ENCODE data around the gene C21orf58.

Gene C21orf58

GRCh38 chr21:46252840-46253239, 70.8 kb downstream of the C21orf58 start:
- no peak for DNase-seq

Data from NCI-H2227 treated with DMSO at 0.1 percent for 48 hours (cell line).